GM23248 (cell line): ENCODE results near the gene SCAF11. TPM values are rescaled to one million over a fixed set of nuclear protein-coding genes. Genes with fewer than 3 reads are reported as not detected.

ENCODE experiments used
- DNase-seq: peaks from one replicate; pipeline ENCODE4 v3.0.0-alpha.2; 2015
- H2AFZ ChIP-seq: fragments of 200-600 bp; sonication (generic); 2 replicates; pipeline ENCODE4 v1.6.1; 2016; ENCODE audit warnings: antibody characterized with exemption
- H3F3A ChIP-seq: fragments of 200-600 bp; sonication (generic); 2 replicates; pipeline ENCODE4 v1.6.1; 2016; ENCODE audit warnings: mild to moderate bottlenecking, antibody characterized with exemption, mixed run types; ENCODE audit not compliant: insufficient read depth
- H3K27ac ChIP-seq: fragments of 200-600 bp; sonication (generic); 2 replicates; pipeline ENCODE4 v1.5.1; 2016; ENCODE audit warnings: mild to moderate bottlenecking
- H3K27me3 ChIP-seq: fragments of 200-600 bp; sonication (generic); replicated peaks from 2 replicates; pipeline ENCODE4 v1.6.1; 2016; ENCODE audit warnings: mild to moderate bottlenecking; ENCODE audit not compliant: insufficient read depth
- H3K36me3 ChIP-seq: fragments of 200-600 bp; sonication (generic); 2 replicates; pipeline ENCODE4 v1.6.1; 2016; ENCODE audit warnings: low read depth, mild to moderate bottlenecking
- H3K4me1 ChIP-seq: fragments of 200-600 bp; sonication (generic); 2 replicates; pipeline ENCODE4 v1.6.1; 2016; ENCODE audit warnings: mild to moderate bottlenecking; ENCODE audit not compliant: insufficient read depth
- H3K4me2 ChIP-seq: fragments of 200-600 bp; sonication (generic); one replicate; pipeline ENCODE4 v1.6.1; 2016; ENCODE audit warnings: mild to moderate bottlenecking; ENCODE audit not compliant: unreplicated experiment
- H3K4me3 ChIP-seq: fragments of 200-600 bp; sonication (generic); 2 replicates; pipeline ENCODE4 v1.5.1; 2016; ENCODE audit warnings: mild to moderate bottlenecking
- H3K79me2 ChIP-seq: fragments of 200-600 bp; sonication (generic); 2 replicates; pipeline ENCODE4 v1.6.1; 2016; ENCODE audit warnings: mild to moderate bottlenecking; ENCODE audit not compliant: insufficient read depth
- H3K9ac ChIP-seq: fragments of 200-600 bp; sonication (generic); 2 replicates; pipeline ENCODE4 v1.6.1; 2016; ENCODE audit warnings: mild to moderate bottlenecking
- H3K9me2 ChIP-seq: fragments of 200-600 bp; sonication (generic); 2 replicates; pipeline ENCODE4 v1.6.1; 2016; ENCODE audit warnings: mixed run types, mild to moderate bottlenecking, moderate library complexity; ENCODE audit not compliant: insufficient read depth
- H3K9me3 ChIP-seq: fragments of 200-600 bp; sonication (generic); one replicate; pipeline ENCODE4 v1.6.1; 2017; ENCODE audit warnings: low read depth
- H4K20me1 ChIP-seq: fragments of 200-600 bp; sonication (generic); 2 replicates; pipeline ENCODE4 v1.6.0; 2016; ENCODE audit not compliant: insufficient read depth
- EZH2 ChIP-seq: fragments of 200-600 bp; sonication (generic); IDR thresholded peaks from 2 replicates; pipeline ENCODE4 v1.6.1; 2018; ENCODE audit warnings: antibody characterized with exemption, mild to moderate bottlenecking; ENCODE audit not compliant: insufficient read depth, poor library complexity, severe bottlenecking
- EZH2phosphoT487 ChIP-seq: fragments of 200-600 bp; sonication (generic); IDR thresholded peaks from 2 replicates; pipeline ENCODE4 v1.6.1; 2018; ENCODE audit warnings: antibody characterized with exemption, moderate library complexity, mild to moderate bottlenecking, low read depth; ENCODE audit not compliant: insufficient read depth
- WGBS, 2 experiments: methylation state at CpG; one replicate each; pipeline ENCODE4 v1.1.6; 2015 to 2017; ENCODE audit warnings: low lambda C conversion rate in 2 of 2, low coverage in 1 of 2; ENCODE audit errors: missing lambda C conversion rate in 2 of 2; 5-methylcytosine and 5-hydroxymethylcytosine counted together
- in situ Hi-C: fragments of 300-500 bp; cut with MboI; formaldehyde crosslinking; loops from 2 replicates; pipeline ENCODE4 v1.15.0; 2020
- polyA plus RNA-seq: library from polyadenylated mRNA; unstranded; fragments of >200 nt; fragmentation: Nextera tagmentation; extraction: Ambion mirVana; gene quantifications from 2 replicates; pipeline ENCODE4 v1.2.1, GENCODE V29; 2016
- total RNA-seq: library from RNA; depleted of rRNA; stranded (reverse); fragments of >200 nt; shearing (Covaris generic); gene quantifications from 2 replicates; pipeline ENCODE4 v1.2.3, GENCODE V29; 2014

Gene SCAF11
- total and polyA plus RNA-seq, 2 experiments from 2014 or later, result 70.5 to 88.1 TPM

DNA sequence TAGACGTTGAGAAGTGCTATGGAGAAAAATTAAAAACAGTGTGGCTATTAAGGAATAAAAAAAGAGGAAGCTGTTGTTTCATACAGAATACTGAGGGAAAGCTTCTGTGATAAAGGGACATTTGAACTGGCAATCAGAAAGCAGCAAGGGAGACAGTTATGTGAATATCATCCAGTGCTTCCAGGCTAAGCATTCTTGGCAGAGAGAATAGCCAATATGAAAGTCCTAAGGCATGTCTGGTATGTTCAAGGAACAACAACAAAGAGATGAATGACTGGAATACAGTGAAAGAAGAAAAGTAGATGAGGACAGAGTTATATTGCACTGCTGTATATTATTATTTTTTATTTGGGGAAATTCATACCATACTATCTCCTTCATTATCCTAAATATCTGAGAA is 23.9 kb downstream of the SCAF11 start:
- peak overlapping the region; percentile 80 for H3K4me2 ChIP-seq
- in situ Hi-C loops, result no loop called here
- peak overlapping the region; percentile 21 for H3K9ac ChIP-seq
- TF ChIP-seq EZH2phosphoT487 (no peak), EZH2 (no peak)
- H4K20me1 ChIP-seq, result no peaks in the 10 kb centered on the region
- peaks cover 55% of the 10 kb centered on the region for H3F3A ChIP-seq
- peak overlapping the region; percentile 52 for H3K4me3 ChIP-seq
- H3K79me2 ChIP-seq, result peaks cover 100% of the 10 kb centered on the region
- H3K9me3 ChIP-seq, result no peaks in the 10 kb centered on the region
- H3K27ac ChIP-seq, result peak overlapping the region; percentile 39
- no peak overlapping the region for H2AFZ ChIP-seq
- H3K4me1 ChIP-seq, result peaks cover 67% of the 10 kb centered on the region
- no peaks in the 10 kb centered on the region for H3K9me2 ChIP-seq
- peak; percentile 79 for DNase-seq
- H3K27me3 ChIP-seq, result no peaks in the 10 kb centered on the region
- 0 to 4% methylated on average over 1 of the region's 1 CpG for WGBS, 2 experiments
- H3K36me3 ChIP-seq, result peaks cover 19% of the 10 kb centered on the region

DNA sequence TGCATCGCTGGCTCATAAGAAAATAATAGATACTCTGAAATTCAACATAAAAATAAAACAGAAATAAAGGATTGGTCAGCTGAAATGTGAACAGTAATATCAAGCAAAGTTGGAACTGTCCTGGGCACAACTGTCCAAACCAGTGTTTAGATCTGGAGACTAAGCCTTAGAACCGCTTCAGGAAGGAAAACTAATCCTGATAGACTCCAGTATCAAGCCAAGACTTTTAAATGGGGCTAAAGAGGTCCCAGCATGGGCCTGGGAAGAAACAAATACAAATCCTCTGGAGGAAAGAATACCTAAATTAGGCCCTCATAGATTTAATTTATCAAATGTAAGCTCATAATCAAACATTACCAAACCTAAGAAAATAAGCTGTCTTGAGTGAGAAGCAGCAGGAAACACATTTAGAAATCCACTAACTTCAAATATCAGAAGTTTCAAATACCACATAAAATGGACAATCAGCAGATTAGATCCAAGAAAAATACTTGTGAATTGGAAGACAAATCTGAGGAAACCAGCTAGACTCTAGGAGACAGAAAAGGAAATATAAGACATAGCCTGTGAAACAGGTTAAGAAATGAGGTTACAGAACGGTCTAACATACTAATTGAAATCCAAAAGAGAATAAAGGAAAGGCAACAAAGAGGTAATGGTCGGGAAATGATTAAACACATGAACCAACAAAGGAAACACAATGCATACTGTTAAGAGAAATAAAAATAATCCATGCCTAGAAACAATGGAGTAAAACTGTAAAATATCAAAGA is 27.6 kb downstream of the SCAF11 start:
- Histone ChIP-seq H3K4me3 (no peak overlapping the region), H3K4me2 (no peak overlapping the region), H3K79me2 (peaks cover 100% of the 10 kb centered on the region), H3K9me2 (no peaks in the 10 kb centered on the region), H3K27ac (no peak overlapping the region), H3K27me3 (no peaks in the 10 kb centered on the region), H3K9ac (no peak overlapping the region), H3K36me3 (peaks cover 36% of the 10 kb centered on the region), H4K20me1 (no peaks in the 10 kb centered on the region), H2AFZ (no peak overlapping the region), H3K9me3 (no peaks in the 10 kb centered on the region), H3F3A (peaks cover 37% of the 10 kb centered on the region), H3K4me1 (peaks cover 32% of the 10 kb centered on the region)
- TF ChIP-seq EZH2 (no peak), EZH2phosphoT487 (no peak)
- DNase-seq, result no peak
- in situ Hi-C loops, result no loop called here
- WGBS, 2 experiments, result 96 to 97% methylated on average over 4 of the region's 4 CpGs

DNA sequence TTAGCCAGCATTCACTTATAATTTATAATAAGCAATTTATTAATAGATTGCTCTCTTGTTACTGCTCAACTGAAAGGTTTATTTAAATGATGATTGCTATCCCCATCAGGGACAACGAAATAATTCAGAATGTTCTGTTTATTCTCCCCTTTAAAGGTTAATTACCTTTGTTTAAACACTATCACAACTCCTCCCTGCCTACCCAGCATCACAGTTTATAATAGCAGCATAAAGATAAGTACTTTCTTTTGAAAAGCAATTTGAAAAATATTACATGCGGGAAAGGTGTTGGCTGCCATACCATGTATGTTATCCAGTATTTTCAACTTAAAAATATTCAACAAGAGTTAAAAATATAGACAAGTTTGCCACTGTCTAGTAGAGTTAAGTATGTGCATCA is 30.6 kb downstream of the SCAF11 start:
- no peak overlapping the region for H3K9ac ChIP-seq
- peaks cover 17% of the 10 kb centered on the region for H3F3A ChIP-seq
- H3K4me1 ChIP-seq, result peaks cover 2% of the 10 kb centered on the region; the same call in 1 of the 2 replicates
- no peak overlapping the region for H3K4me3 ChIP-seq
- TF ChIP-seq EZH2phosphoT487, result no peak
- no peak for TF ChIP-seq EZH2
- no peaks in the 10 kb centered on the region for H3K9me3 ChIP-seq
- no peaks in the 10 kb centered on the region for H3K9me2 ChIP-seq
- no peaks in the 10 kb centered on the region for H3K27me3 ChIP-seq
- H3K36me3 ChIP-seq, result peaks cover 36% of the 10 kb centered on the region
- no peaks in the 10 kb centered on the region for H4K20me1 ChIP-seq
- H3K27ac ChIP-seq, result no peak overlapping the region
- in situ Hi-C loops, result no loop called here
- H2AFZ ChIP-seq, result no peak overlapping the region
- 94 to 95% methylated on average over 2 of the region's 2 CpGs for WGBS, 2 experiments
- no peak for DNase-seq
- peaks cover 100% of the 10 kb centered on the region for H3K79me2 ChIP-seq
- H3K4me2 ChIP-seq, result no peak overlapping the region

DNA sequence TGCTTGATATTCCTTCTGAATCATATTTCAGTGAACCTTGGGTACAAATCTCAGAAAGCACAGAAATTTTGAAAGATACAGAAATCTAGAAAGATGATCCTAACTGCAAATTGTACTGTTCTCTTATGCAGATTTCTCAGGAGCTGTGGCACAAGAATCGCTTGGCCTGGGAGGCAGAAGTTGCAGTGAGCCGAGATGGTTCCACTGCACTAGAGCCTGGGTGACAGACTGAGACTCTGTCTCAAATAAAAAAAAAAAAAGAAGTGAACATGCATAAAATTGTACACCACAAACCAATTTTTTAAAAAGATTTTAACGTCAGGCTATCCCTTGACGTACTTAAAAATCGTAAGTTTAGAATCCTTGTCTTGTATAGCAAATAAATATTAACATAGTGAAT is 31.3 kb downstream of the SCAF11 start:
- no peak overlapping the region for H3K4me2 ChIP-seq
- H3K36me3 ChIP-seq, result peaks cover 36% of the 10 kb centered on the region
- TF ChIP-seq EZH2phosphoT487, result no peak
- no peak for TF ChIP-seq EZH2
- H3K27me3 ChIP-seq, result no peaks in the 10 kb centered on the region
- peaks cover 100% of the 10 kb centered on the region for H3K79me2 ChIP-seq
- in situ Hi-C loops, result no loop called here
- H3K9ac ChIP-seq, result no peak overlapping the region
- H3F3A ChIP-seq, result peaks cover 10% of the 10 kb centered on the region; the same call in 1 of the 2 replicates
- no peaks in the 10 kb centered on the region for H4K20me1 ChIP-seq
- no peak for DNase-seq
- WGBS, 2 experiments, result 95 to 99% methylated on average over 5 of the region's 5 CpGs
- H3K27ac ChIP-seq, result no peak overlapping the region
- H2AFZ ChIP-seq, result no peak overlapping the region
- no peaks in the 10 kb centered on the region for H3K4me1 ChIP-seq
- no peak overlapping the region for H3K4me3 ChIP-seq
- H3K9me2 ChIP-seq, result no peaks in the 10 kb centered on the region
- H3K9me3 ChIP-seq, result no peaks in the 10 kb centered on the region
